Activated T-cell treated with anti-CD3 and anti-CD28 coated beads for 24 hours (primary cell): Measurements from ENCODE around the gene CSNK1E.

Experiments
- DNase-seq: peaks from one replicate; pipeline ENCODE4 v3.0.0-alpha.2; 2020; ENCODE audit warnings: low read depth

Gene CSNK1E

DNA sequence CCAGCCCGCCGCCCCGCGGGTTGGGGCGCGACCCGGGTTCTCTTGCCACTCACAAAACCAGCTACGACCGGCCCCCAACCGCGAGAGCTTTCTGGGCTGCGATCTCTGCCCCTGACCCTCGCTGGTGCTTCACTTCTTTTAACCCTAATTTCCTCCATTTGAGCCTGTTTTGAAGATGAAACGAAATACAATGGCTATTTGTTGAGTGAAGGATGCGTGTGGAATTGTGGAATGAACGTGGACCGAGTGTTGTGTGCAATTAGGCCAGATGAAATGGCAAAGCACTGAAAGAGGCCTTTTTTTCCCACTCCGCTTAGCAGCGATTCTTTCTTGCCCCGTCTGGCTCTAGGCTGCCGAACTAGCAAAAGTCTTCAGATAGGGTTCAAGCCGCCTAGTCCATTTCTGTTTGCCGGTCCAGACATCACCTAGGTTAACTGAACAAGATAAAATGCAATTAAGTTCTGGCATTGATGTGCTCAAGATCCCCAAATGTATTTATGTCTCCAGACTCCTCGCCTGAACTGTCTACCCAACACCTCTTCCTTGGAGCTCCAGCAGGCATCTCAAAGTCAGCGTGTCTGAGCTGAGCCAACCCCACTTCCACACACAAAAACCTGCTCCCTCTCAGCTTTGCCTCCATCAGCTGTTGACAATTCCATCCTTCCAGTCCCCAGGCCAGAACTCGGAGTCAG lies 44.0 kb downstream of the CSNK1E start:
- DNase-seq: no peak

DNA sequence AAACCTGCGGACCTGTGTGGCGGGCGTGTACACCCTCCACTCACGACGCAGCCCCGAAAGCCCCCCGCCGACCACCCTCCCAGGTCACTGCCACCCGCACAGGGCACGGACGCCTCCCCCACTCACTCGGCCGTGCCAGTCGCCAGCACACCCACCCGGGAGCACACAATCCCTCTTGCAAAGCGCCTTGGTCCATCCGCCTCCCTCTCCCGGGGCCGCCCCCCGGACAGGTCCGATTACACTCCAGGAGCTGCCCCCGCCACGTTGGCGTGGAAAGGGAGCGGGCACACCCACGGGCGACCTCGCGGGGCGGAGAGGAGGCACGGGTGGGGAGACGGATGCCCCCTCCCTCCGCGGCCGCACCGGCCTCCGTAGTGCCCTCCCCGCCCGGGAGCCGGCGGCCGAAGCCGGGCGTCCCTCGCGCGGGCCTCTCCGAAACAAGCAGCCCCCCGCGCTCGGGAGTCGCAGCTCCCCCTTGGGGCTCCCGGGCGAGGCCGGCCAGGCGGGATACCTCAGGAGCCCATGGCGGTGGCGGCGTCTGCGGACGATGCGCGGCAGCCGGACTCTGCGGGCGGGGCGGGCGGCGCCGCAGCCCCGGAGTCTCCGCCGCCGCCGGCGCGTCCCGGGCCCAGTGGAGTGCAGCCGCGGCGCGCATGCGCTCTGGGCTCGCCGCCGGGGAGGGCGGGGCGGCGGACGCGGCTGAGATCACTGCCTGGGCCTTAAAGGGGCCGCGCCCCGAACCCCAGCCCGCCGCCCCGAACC lies 44.7 kb downstream of the CSNK1E start, which contains the start of gene TMEM184B:
Gene TMEM184B, minus strand, starts transcription at position 638 of the 762 bp plus-strand sequence. CDS start 25,049 bp downstream, outside the sequence.
- peak; percentile 76 for DNase-seq

DNA sequence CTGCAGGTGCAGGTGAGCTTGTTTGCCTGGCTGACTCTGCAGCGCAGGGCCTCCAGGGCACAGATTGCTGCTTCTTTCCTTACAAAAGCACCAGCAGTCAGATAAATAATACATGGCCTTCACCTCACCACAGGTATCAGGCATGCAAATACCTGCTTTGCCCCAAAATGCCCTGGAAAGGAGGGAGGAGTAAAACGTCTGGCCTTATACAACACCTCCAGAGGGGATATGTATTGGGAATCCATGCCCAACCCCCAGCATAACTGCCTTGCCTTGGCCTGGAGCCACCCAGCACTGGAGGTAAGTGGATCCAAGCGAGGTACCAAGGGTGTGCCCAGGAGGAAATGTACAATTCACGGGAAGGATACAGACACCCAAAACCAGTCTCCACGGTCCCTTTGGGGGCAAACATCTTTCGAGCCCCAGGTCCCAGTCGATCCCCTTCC lies 45.3 kb downstream of the CSNK1E start:
- DNase-seq: no peak

DNA sequence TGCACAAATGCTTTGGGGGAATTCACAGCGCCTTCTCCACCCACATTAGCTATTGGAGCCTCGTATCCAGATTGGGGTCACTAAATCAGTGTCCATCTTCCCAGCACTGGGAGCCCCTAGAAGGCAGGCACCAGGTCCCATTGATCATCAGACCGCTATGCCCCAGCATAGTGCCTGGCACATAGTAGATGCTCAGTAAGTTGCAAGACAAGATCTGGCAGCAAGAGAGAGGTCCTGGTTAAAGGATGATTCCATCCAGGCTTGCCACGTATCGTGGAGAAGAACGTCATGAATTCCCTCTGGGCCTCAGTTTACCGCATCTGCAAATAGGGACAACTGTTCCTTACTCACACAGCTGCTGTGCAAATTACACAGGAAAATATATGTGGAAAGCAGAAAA lies 46.1 kb downstream of the CSNK1E start:
- DNase-seq: no peak

DNA sequence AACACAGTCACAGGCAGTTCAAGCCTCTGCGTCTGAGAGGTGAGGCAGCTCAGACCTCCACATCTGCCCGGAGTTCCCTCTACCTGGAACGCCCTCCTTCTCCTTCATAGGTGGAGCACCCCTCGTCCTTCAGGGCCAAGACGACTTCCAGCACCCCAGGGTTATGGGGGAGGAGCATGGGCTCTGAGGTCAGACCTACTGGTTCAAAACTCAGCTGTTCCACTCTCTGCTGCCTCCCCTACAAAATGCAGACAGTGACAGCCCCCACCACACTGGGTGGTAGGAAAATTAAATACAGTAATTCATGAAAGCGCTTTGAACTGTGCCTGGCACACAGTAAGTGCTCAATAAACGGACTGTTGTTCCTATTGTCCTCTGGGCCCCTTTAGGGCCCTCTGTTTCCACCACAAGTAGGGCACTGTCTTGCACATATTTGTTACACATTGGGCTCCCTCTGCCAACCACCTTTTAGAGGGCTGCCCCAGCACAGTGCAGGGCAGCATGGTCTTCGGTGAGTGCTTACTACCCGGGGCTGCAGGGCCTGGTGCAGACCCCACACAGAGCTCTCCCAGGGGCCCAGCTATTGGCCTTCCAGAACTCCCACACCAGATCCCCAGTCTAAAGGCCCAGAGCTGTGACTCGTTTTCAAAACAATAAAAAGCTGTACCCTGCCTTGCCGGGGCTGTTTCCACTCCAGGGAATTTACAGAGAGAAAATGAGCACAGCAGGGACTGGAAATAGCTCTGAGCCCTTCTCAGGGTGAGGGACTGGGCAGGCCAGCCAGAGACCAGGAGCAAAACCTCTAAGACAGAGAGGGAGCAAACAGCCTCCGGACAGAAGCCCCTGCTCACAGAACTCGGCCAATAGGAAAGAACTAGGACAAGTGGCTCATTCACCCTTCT lies 46.9 kb downstream of the CSNK1E start:
- DNase-seq: no peak

DNA sequence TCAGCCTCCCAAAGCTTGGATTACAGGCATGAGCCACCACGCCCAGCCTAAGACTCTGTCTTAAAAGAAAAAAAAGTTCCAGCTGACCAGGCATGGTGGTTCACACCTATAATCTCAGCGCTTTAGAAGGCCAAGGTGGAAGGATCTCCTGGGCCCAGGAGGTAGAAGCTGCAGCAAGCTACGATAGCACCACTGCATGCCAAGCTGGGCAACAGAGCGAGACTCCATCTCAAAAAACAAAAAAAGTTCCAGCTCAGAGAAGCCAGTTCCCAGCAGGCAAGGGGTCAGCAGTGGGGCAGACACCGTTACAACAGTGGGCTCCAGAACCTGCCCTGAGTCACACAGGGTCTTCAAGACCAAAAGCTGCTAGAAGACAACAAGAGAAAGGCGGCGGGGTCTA lies 47.8 kb downstream of the CSNK1E start:
- no peak for DNase-seq

DNA sequence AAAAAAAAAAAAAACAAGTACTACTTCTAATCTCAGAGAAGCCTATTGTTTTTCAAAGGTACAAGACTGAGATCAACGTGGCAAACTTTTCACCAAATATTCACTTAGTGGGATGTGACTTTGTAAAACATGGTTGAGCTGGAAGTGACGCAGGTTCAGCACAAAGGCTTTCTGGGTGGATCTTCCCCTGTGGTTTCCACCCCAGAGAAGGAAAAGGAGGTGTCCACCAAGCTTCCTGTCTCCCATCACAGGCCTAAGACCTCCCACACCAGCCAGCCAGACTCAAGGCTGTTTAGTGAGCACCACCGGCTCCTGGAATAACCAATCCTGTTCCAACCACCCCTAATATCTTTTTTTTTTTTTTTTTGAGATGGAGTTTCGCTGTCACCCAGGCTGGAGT lies 50.1 kb downstream of the CSNK1E start:
- DNase-seq: no peak

DNA sequence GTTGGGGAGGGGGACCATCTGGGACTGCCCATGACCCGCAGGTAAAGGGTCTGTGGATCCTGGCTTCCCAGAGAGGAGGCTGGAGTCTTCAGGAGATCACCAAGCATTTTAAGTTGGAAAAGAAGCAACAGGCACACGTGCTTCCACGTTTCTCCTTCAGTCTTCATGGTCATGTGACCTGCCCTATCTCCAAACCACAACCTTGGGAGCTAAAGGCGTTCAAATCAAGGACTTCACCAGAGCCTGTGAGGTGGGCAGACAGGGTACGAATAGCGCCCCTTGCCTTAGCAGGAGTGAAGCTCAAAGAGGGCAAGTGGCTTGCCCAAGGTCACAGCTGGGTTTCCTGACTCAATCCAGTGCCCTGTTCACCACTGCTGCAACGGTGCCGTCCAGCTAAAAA lies 51.1 kb downstream of the CSNK1E start:
- no peak for DNase-seq

DNA sequence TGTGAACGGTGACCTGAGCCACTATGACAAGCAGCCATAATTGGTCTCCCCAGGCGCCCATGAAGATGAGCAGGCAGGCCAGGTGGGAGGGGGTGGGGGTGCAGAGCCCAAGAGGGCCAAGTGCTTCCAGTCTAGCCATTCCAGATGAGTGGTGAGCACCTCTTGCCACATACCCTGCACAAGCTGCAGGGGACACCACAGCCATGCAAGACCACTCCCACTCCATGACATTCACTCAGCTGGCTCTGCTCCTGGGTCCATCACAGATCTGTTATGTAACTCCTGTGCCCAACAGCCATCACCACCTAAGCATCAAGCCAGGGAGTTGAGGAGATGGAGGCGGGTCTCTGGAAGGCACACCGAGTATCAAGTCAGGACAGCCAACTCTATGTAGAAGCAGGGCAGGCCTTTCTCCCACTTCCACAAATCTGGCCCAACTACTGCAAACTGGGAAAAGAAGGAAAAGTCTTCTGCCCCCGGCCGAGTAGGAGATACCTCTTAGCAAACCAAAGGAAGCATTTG lies 52.9 kb downstream of the CSNK1E start:
- no peak for DNase-seq

DNA sequence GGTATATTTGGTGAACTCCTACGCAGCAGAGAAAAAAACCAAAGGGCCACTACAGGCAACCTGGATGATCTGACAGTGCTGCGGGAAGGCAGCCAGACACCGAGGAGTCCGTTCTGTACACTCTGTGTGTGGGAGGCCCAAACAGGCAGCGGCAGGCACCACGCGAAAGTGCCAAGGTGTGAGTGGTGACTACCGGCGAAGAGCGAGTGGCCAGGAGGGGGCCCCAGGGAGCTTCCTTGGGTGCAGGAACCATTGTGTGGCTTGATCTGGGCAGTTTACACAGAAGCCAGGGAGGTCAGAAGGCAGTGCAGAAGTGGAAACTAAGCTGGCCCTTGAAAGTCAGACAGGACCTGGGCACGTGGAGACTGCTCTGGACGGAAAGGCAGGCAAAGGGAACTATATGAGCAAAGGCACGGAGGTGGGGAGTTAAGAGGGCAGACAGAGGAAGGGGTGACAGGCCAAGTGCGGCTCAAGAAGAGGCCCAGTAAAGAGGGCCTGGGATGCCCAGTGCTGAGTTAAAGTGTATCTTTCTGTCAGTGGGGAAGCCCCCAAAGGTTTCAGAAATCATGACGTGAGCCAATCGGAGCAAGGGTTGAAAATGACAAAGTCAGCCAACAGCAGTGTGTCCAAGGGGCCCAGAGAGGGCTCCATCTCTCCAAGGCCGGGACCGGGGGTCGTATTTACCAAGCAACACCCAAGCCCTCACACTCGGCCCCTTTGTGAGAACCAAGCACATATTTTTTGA lies 55.0 kb downstream of the CSNK1E start:
- no peak for DNase-seq

DNA sequence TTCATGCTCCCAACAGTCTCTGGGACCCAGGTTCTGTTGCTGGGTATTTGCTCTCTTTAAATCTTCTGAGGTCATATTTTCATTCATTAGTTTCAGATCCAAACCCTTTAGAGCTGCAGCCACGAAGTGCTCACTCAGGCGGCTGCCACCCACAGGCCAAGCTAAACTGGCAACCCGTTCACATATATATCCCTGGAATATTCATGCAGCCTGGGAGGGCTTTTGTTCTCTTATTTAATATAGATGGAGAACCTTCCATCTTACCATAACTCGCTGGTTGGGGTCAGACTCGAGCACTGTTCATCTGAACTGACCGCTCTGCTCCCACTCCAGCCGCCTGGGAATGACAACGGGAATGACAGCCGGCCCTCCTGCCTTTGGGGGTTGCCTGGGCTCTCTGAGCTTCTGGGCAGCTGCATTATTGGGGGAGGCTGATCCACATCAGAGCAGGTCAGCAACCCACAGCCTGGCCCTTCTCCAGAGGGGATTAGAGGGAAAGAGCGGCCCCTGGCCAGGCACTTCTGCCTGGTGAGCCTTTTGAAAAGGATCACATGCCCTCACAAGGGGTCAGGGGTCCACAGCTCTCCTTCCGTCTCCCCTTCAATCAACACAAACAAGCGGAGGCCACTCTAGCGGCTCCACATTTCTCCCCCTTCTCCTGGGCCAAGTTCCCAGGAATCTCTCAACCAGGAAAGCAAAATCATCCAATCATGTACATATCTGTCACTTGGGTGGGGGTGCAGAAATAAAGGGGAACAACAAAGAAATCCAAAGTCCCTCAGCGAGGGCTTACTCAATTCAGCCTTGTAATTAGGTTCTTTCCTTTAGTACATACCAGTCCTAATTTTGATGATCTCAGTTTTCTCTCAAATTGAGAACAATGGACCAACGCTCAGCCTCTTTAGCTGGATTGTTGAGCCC lies 56.2 kb downstream of the CSNK1E start:
- DNase-seq: no peak

DNA sequence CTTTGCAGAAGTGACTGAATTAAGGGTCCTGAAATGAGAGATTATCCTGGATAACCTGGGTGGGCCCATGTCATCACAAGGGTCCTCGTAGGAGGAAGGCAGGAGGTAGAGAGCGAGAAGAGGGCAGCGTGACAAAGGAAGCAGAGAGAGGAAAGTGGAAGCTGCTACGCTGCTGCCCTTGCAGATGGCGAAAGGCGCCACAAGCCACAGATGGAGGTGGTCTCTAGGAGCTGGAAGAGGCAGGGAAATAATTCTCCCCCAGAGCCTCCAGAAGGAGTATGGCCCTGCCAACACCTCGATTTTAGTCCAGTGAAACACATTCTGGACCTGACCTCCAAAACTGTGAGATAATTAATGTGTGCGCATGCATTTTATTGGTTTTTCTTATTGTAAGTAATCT lies 57.9 kb downstream of the CSNK1E start:
- DNase-seq: no peak

DNA sequence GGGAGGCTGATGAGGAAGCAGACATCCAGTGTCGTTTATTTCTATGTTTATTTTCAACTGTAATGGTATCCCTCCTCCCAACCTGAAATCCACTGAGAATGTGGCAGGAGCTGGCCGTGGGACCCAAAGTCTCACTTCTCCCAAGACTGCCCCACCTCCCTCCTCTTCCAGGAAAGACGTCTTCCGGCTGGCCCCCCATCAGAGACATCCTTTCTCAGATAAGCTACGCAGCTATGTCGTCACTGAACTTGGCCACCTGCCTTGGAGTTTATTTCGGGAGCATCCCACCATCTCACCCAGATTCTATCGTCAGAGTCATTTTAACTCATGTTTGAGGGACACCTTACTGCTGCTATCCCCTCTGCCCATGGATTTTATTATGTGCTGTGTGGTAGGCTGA lies 58.3 kb downstream of the CSNK1E start:
- DNase-seq: no peak

DNA sequence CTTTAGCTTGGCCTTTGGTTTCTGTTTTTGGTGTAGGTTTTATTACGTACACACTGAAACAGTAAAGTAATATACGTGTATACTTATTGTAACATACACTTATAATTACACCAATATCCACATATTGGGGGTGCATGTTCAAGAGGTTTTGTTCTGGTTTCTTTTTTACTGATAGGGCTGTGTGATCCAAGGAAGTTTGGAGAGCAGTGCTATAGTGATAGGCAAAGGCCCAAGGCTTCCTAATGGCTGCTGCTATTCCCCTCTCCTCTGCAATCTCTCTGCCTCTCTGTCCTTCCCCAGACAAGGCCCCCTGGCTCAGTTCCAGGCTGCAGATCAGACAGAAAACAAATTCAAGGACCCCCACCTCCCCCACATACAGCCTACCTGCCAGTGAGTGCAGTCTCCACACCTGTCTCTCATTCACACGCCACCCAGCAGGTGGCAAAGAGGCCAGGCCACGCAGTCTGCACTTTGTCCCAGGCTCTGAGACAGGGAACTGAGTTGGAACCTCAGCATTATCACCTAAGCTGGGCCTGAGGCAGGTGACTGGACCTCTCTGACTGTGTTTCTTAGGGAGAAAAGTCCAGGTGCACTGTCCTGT lies 59.5 kb downstream of the CSNK1E start:
- no peak for DNase-seq

DNA sequence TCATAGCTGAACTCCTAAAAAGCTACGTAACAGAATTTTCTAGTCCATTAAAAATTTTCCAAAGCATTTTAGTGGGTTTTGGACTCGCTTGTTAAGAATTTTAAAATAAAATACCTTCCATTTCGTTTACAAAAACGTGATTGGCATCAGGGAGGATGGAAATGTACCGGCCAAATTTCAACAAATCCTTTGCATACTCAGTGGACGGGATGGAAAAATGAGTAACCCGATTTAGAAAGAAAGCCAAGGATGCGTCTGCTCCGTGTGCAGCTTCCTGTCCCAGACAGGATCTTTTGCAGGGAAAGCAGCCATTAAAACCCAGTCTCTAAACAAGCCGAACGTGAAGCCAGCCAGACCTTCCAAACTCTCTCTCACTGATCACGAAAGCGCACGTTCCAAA lies 60.1 kb downstream of the CSNK1E start:
- DNase-seq: no peak

DNA sequence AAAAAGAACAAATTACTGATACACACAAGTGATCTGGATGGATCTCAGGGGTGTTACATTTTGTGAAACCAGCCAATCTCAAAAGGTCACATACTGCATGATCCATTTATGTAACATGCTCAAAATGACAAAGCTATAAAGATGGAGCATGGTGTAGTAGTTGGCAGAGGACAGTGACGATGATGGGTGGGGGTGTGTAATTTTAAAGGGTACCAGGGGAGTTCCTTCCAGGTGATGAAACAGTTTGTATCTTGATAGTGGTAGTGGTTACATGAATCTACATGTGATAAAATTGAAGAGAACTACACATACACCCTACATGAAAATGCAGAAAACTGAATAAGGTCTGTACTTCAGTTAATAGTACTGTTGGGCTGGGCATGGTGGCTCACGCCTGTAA lies 61.5 kb downstream of the CSNK1E start:
- DNase-seq: no peak

DNA sequence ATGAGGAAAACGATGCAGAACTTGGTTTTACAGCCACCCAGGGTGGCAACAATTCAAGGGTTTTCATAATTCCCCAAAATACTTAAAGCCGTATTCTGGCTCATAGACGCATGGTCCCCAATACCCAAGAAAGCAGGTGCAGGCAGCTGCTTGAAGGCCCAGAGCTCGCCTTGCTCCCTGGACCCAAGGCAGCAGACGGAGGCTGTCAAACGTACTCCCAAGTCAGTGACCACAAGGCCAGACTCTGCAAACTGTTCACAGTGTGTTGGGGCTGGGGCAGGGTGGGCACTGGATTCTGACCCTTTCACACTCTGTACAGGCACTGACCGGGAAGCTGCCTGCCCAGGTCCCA lies 65.9 kb downstream of the CSNK1E start:
- no peak for DNase-seq

DNA sequence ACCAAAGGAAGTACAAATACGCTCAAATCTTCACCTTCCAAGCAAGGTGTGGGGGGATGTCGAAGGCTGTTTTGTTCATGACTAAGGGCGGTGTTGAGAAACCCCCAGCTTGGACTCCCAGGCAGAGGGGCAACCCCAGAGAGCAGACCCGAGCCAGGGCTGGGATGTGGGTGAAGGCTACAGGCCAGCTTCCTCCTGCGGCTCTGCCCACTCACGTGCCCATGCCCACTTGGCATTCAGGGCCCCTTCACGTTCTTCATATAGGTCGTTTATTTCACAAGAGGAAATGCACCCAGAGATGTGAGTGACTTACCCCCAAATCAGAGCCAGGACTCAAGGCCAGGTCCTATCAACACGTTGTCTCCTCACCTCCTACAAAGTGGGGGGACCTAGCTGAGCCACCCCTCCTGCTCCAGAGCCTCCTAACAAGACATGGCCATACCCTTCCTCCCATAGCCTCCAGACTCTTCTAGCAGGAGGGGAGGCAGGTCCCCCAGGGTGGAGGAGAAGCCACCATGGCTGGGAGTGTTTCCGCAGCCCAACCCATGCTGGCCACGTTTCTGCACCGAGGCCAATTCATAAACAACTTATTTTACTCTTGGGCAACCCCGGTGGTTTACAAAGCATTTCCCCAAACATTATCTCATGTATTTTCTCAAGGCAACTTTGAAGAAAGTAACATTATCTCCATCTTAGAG lies 66.4 kb downstream of the CSNK1E start:
- no peak for DNase-seq

DNA sequence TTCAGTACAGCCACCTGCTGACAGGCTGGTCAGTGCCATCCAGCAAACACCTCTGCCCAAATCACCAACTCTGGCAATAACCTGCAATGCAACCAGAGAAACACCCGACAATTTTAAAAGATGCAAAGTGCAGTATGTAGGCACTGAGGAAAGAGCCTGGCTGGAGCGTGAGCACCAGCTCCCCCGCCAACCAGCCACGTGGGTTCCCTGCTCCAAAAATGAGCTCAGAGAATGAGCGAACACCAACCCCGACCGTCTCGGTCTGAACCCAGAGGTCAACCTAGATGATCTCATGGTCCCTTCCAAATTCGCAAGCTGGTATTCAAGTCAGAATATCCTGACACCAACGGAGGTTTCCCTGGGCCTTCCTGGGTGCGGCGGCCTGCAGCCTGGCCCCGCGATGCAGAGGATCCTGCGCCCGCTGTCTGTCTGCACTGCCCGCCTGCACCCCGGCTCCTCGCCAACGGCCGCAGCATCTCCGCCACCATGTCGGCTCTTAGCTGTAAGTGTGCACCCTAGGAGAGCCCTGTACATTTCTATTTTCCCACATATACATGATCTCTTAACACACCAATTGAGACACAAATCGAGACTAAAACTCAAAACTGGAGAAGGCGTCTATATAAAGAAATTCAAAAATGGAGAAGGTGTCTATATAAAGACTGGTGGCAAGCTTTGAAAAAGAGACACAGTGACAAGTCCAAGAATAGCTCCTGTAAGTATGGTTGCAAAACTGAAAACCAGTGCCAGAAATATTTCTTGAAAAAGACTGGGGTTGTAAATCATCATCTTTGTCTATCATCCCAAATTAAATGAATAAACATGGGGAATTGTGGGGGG lies 67.2 kb downstream of the CSNK1E start:
- no peak for DNase-seq
